GM12878 (cell line): ENCODE results near the gene RPP40.

Experiments
- HDAC2 ChIP-seq: fragments of 200-600 bp; sonication (generic); IDR thresholded peaks from 2 replicates; pipeline ENCODE4 v1.6.1; 2017
- MXI1 ChIP-seq: fragments of 150-350 bp; IDR thresholded peaks from 2 replicates; pipeline ENCODE4 v1.6.1; 2011; ENCODE audit warnings: low read depth, mild to moderate bottlenecking, inconsistent platforms, low read length, improper control_type of control experiment
- TF ChIP-seq, protein P1 (sequence below), 3 experiments: IDR thresholded peaks in 2 of 3; conservative IDR thresholded peaks in 1 of 3; 2 replicates each; pipeline ENCODE4 v1.5.1; 2011; ENCODE audit warnings: low read depth in 3 of 3, low read length in 3 of 3, mild to moderate bottlenecking in 3 of 3, control low read depth in 2 of 3, moderate library complexity in 2 of 3, inconsistent platforms in 1 of 3, mixed read lengths in 1 of 3; ENCODE audit not compliant: control insufficient read depth in 2 of 3, insufficient read depth in 1 of 3; ENCODE audit errors: extremely low read depth in 1 of 3

DNA sequence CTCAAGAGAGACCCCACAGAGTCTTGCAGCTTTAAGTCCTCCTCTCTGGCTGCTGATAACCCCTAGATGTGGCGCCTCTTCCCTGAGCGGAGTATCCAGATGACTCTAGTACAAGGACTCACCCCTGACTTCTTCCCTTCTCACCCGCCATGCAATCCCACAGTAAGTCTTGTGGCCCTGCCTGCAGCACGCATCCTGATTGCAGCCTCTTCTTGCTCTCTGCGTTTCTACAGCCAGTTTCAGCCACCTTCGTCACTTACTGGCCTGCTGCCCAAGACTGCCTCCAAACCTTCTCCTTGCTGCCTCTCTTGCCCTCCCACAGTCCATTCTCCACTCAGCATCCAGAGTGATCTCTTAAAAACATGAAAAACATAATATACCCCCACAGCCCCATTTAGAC, 2.4 kb upstream of the RPP40 start:
- TF ChIP-seq, protein P1, sequence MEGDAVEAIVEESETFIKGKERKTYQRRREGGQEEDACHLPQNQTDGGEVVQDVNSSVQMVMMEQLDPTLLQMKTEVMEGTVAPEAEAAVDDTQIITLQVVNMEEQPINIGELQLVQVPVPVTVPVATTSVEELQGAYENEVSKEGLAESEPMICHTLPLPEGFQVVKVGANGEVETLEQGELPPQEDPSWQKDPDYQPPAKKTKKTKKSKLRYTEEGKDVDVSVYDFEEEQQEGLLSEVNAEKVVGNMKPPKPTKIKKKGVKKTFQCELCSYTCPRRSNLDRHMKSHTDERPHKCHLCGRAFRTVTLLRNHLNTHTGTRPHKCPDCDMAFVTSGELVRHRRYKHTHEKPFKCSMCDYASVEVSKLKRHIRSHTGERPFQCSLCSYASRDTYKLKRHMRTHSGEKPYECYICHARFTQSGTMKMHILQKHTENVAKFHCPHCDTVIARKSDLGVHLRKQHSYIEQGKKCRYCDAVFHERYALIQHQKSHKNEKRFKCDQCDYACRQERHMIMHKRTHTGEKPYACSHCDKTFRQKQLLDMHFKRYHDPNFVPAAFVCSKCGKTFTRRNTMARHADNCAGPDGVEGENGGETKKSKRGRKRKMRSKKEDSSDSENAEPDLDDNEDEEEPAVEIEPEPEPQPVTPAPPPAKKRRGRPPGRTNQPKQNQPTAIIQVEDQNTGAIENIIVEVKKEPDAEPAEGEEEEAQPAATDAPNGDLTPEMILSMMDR (IDR thresholded peaks at IDR 0.05 in 2 of 3, conservative IDR thresholded peaks at IDR 0.05 in 1 of 3; ENCODE audit: control insufficient read depth in 2 of 3, extremely low read depth in 1 of 3, insufficient read depth in 1 of 3, low read depth in 3 of 3, low read length in 3 of 3): no peak
- TF ChIP-seq MXI1 (no peak), HDAC2 (no peak)
